ENCODE results near the gene GINS1. TPM values are rescaled to one million over a fixed set of nuclear protein-coding genes. Genes with fewer than 3 reads are reported as not detected.

GINS1 gene
- total and polyA plus RNA-seq, 2 donors (not counting 3 experiments of a cell fraction or from before 2014, with no cell fraction given): 8.2 to 26.3 TPM

DNA sequence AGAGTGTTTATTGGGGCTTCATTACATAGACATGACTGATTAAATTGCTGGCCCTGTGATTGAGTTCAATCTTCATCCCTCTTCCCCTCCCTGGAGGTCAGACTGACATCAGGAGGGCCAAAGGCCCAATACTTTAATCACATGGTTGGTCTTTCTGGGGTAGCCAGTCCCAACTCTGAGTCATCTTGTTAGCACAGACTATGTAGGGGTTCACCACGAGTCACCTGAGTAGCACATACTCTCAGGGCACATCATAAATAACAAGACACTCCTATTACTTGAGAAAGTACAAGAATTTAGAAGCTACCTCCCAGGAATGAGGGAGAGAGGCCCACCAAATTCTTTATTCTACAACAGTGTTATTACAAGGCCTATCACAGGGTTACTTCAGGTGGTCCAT lies 11.3 kb downstream of the GINS1 start:
- Histone ChIP-seq H3K9me3 (replicated peaks; ENCODE audit: control insufficient read depth, insufficient read depth, low read length) (no peaks in the 10 kb centered on the region), H3K4me1 (ENCODE audit: control insufficient read depth, extremely low read depth, insufficient read depth, low read length) (no peaks in the 10 kb centered on the region), H3K27me3 (ENCODE audit: control insufficient read depth in 2 of 2, insufficient read depth in 2 of 2, low read length in 2 of 2) (no peaks in the 10 kb centered on the region), H3K4me3 (replicated peaks in 1 of 3; ENCODE audit: insufficient read depth in 1 of 3, low read depth in 1 of 3, low read length in 3 of 3) (no peak overlapping the region), H4K20me1 (replicated peaks; ENCODE audit: control insufficient read depth, extremely low read depth, insufficient read depth, low read length) (no peaks in the 10 kb centered on the region), H3K9ac (replicated peaks; ENCODE audit: extremely low read depth, insufficient read depth, low read length) (no peak overlapping the region), H3K36me3 (ENCODE audit: control insufficient read depth in 2 of 2, extremely low read depth in 1 of 2, insufficient read depth in 2 of 2, low read length in 2 of 2) (peaks cover 0 to 16% of the 10 kb centered on the region in 2 experiments), H3K9me1 (replicated peaks; ENCODE audit: control insufficient read depth, extremely low read depth, insufficient read depth, low read length) (no peaks in the 10 kb centered on the region), H3K27ac (ENCODE audit: insufficient read depth, low read depth, low read length) (no peak overlapping the region), H3K79me2 (ENCODE audit: control insufficient read depth, insufficient read depth, low read length) (peaks cover 15% of the 10 kb centered on the region), H3K4me2 (ENCODE audit: insufficient read depth, low read length) (no peak overlapping the region), H2AFZ (ENCODE audit: low read depth, low read length) (no peak overlapping the region)
- no peak for TF ChIP-seq POLR2AphosphoS5 (IDR thresholded peaks at IDR 0.05; ENCODE audit: insufficient read depth, low read depth, low read length)
- POLR2A ChIA-PET: no interaction called here
- DNase-seq (ENCODE audit: low read depth, low spot score): no peak
- dilution Hi-C loops (cut with MboI; ENCODE audit: extremely low pct_ligation_motif_present, low sequenced_read_pairs) (no loop called here), intact Hi-C loops (cut with micrococcal nuclease) (no loop called here)
- BruUV-seq (replicated peaks): no TSS peak
- CTCF ChIA-PET: interaction anchor here (0.6 to 1.5 kb wide), 3 partner anchors 19 to 195 kb away, joined by 3 to 7 read pairs (median 3); no protein-coding TSS in a partner anchor
- no peak for FAIRE-seq

DNA sequence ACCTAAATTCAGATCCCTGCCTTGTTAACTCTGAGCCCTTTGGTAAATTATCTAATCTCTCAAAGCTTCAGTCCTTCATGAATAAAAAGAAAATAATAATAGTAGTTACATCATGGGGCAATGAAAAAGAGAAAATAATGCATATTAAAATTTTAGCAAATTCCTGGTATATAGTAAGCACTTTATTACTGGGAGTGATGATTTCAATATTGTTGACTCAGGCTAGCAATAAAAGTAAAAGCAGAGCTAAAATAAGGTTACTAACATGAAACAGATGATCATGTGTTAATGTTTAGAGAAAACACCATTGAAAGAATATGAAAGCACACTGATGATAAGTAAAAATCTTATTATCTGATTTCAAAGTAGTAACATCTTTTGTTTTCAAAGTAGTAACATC lies 13.6 kb downstream of the GINS1 start:
- H3K79me2 ChIP-seq (ENCODE audit: control insufficient read depth, insufficient read depth, low read length): peaks cover 4% of the 10 kb centered on the region
- no peaks in the 10 kb centered on the region for H3K9me1 ChIP-seq (replicated peaks; ENCODE audit: control insufficient read depth, extremely low read depth, insufficient read depth, low read length)
- no peaks in the 10 kb centered on the region for H3K9me3 ChIP-seq (replicated peaks; ENCODE audit: control insufficient read depth, insufficient read depth, low read length)
- BruUV-seq (replicated peaks): no TSS peak
- no peak overlapping the region for H3K4me3 ChIP-seq (replicated peaks in 1 of 3; ENCODE audit: insufficient read depth in 1 of 3, low read depth in 1 of 3, low read length in 3 of 3)
- DNase-seq (ENCODE audit: low read depth, low spot score) (no peak), FAIRE-seq (no peak)
- POLR2A ChIA-PET: no interaction called here
- dilution Hi-C loops (cut with MboI; ENCODE audit: extremely low pct_ligation_motif_present, low sequenced_read_pairs) (no loop called here), intact Hi-C loops (cut with micrococcal nuclease) (no loop called here)
- no peaks in the 10 kb centered on the region for H3K4me1 ChIP-seq (ENCODE audit: control insufficient read depth, extremely low read depth, insufficient read depth, low read length)
- H3K27me3 ChIP-seq (ENCODE audit: control insufficient read depth in 2 of 2, insufficient read depth in 2 of 2, low read length in 2 of 2): no peaks in the 10 kb centered on the region
- CTCF ChIA-PET: no interaction called here
- H3K36me3 ChIP-seq (ENCODE audit: control insufficient read depth in 2 of 2, extremely low read depth in 1 of 2, insufficient read depth in 2 of 2, low read length in 2 of 2): peaks cover 0 to 15% of the 10 kb centered on the region in 2 experiments
- no peak overlapping the region for H3K27ac ChIP-seq (ENCODE audit: insufficient read depth, low read depth, low read length)
- no peak overlapping the region for H3K4me2 ChIP-seq (ENCODE audit: insufficient read depth, low read length)
- H2AFZ ChIP-seq (ENCODE audit: low read depth, low read length): no peak overlapping the region
- TF ChIP-seq JUN (IDR thresholded peaks at IDR 0.05; ENCODE audit: borderline replicate concordance, insufficient read depth, insufficient read length, low read depth) (no peak), FOS (IDR thresholded peaks at IDR 0.05; ENCODE audit: borderline replicate concordance, insufficient read depth, low read length) (no peak)
- TF ChIP-seq, protein P1, sequence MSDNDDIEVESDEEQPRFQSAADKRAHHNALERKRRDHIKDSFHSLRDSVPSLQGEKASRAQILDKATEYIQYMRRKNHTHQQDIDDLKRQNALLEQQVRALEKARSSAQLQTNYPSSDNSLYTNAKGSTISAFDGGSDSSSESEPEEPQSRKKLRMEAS (IDR thresholded peaks at IDR 0.05; ENCODE audit: insufficient read depth, insufficient read length): no peak
- no peaks in the 10 kb centered on the region for H4K20me1 ChIP-seq (replicated peaks; ENCODE audit: control insufficient read depth, extremely low read depth, insufficient read depth, low read length)
- H3K9ac ChIP-seq (replicated peaks; ENCODE audit: extremely low read depth, insufficient read depth, low read length): no peak overlapping the region

Measured in endothelial cell of umbilical vein (primary cell).